NCI-H2107 treated with DMSO at 0.1 percent for 48 hours (cell line): Measurements from ENCODE around the gene SPTLC1.

ENCODE experiments used
- DNase-seq: peaks from one replicate; lab custom pipeline; 2025; ENCODE audit not compliant: unreplicated experiment; lab: John Stamatoyannopoulos, UW

Gene SPTLC1

GRCh38 chr9:91986248-91986647 is 129.0 kb downstream of the SPTLC1 start:
- DNase-seq: no peak

GRCh38 chr9:91985692-91986091 is 129.5 kb downstream of the SPTLC1 start:
- DNase-seq: no peak
